HEK293T (cell line): ENCODE data around the gene PNPLA4.

Source experiments
- CTCF ChIA-PET: fragments of 350-600 bp; formaldehyde crosslinking; extraction: SDS; loops from one replicate; lab custom pipeline; 2021; ENCODE audit warnings: antibody characterized with exemption, inconsistent platforms; lab: Yijun Ruan, JAX
- POLR2A ChIA-PET: fragments of 350-600 bp; formaldehyde crosslinking; extraction: SDS; loops from one replicate; lab custom pipeline; 2020; ENCODE audit warnings: antibody characterized with exemption, inconsistent platforms; lab: Yijun Ruan, JAX
- DNase-seq: peaks from one replicate; pipeline ENCODE4 v3.0.0; 2012; ENCODE audit warnings: mixed read lengths; ENCODE audit errors: extremely low spot score
- ARNT ChIP-seq: fragments of 450-650 bp; IDR thresholded peaks from 2 replicates; pipeline ENCODE4 v1.6.1; 2017; ENCODE audit warnings: mild to moderate bottlenecking
- BHLHE40 ChIP-seq: fragments of 450-650 bp; IDR thresholded peaks from 2 replicates; pipeline ENCODE4 v1.6.1; 2016; ENCODE audit warnings: mild to moderate bottlenecking, moderate library complexity, borderline replicate concordance
- CTBP1 ChIP-seq: fragments of 450-650 bp; IDR thresholded peaks from 2 replicates; pipeline ENCODE4 v1.6.1; 2016; ENCODE audit warnings: borderline replicate concordance
- ELF4 ChIP-seq: fragments of 450-650 bp; IDR thresholded peaks from 2 replicates; pipeline ENCODE4 v1.6.1; 2017; ENCODE audit warnings: antibody characterized with exemption
- FOXA1 ChIP-seq: fragments of 450-650 bp; IDR thresholded peaks from 2 replicates; pipeline ENCODE4 v1.6.1; 2016; ENCODE audit warnings: mild to moderate bottlenecking
- FOXK2 ChIP-seq: fragments of 450-650 bp; IDR thresholded peaks from 2 replicates; pipeline ENCODE4 v1.6.1; 2016; ENCODE audit warnings: mild to moderate bottlenecking
- FOXM1 ChIP-seq: fragments of 450-650 bp; IDR thresholded peaks from 2 replicates; pipeline ENCODE4 v1.6.1; 2017; ENCODE audit warnings: mild to moderate bottlenecking, borderline replicate concordance
- HDGF ChIP-seq: fragments of 450-650 bp; IDR thresholded peaks from 2 replicates; pipeline ENCODE4 v1.6.1; 2017; ENCODE audit warnings: antibody characterized with exemption, borderline replicate concordance
- L3MBTL2 ChIP-seq: fragments of 450-650 bp; conservative IDR thresholded peaks from 2 replicates; pipeline ENCODE4 v1.6.1; 2016; ENCODE audit warnings: mild to moderate bottlenecking
- LEF1 ChIP-seq: fragments of 450-650 bp; IDR thresholded peaks from 2 replicates; pipeline ENCODE4 v1.6.1; 2017; ENCODE audit warnings: mild to moderate bottlenecking, borderline replicate concordance
- NFRKB ChIP-seq: fragments of 450-650 bp; IDR thresholded peaks from 2 replicates; pipeline ENCODE4 v1.6.1; 2016; ENCODE audit warnings: mild to moderate bottlenecking, moderate library complexity
- SP1 ChIP-seq: fragments of 450-650 bp; IDR thresholded peaks from 2 replicates; pipeline ENCODE4 v1.6.1; 2017
- SUZ12 ChIP-seq: fragments of 450-650 bp; IDR thresholded peaks from 2 replicates; pipeline ENCODE4 v1.6.1; 2016; ENCODE audit warnings: mild to moderate bottlenecking
- TARDBP ChIP-seq: fragments of 450-650 bp; IDR thresholded peaks from 2 replicates; pipeline ENCODE4 v1.6.1; 2016
- ZNF384 ChIP-seq: fragments of 450-650 bp; IDR thresholded peaks from 2 replicates; pipeline ENCODE4 v1.6.1; 2016
- TF ChIP-seq, protein P1 (sequence below): fragments of 450-650 bp; IDR thresholded peaks from 2 replicates; pipeline ENCODE4 v1.6.1; 2016

PNPLA4 gene

DNA sequence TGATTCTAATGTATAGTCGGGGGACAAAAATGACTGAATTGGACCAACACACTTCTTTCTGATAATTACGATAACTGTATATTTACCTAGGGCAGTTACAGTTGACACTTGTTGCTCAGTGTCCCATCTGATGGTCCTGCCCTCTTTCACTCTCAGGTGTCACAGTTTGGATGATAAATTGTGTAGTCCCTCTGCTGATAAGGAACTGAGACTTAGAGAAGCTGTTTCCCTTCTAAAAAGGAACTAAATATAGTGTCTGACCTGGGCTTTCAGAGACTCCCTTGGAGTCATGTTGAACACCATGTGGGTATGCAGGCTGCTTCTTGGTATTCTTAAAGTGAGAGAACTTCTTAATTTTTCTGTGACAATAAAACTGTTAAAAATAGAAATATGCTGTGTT, 23.7 kb upstream of the PNPLA4 start:
- no peak for DNase-seq
- CTCF ChIA-PET, result no interaction called here
- POLR2A ChIA-PET, result no interaction called here
- no peak for TF ChIP-seq ZNF384
- TF ChIP-seq SUZ12, result no peak
- TF ChIP-seq NFRKB, result no peak
- no peak for TF ChIP-seq FOXK2
- TF ChIP-seq SP1, result no peak
- no peak for TF ChIP-seq LEF1
- TF ChIP-seq BHLHE40, result no peak
- TF ChIP-seq, protein P1, sequence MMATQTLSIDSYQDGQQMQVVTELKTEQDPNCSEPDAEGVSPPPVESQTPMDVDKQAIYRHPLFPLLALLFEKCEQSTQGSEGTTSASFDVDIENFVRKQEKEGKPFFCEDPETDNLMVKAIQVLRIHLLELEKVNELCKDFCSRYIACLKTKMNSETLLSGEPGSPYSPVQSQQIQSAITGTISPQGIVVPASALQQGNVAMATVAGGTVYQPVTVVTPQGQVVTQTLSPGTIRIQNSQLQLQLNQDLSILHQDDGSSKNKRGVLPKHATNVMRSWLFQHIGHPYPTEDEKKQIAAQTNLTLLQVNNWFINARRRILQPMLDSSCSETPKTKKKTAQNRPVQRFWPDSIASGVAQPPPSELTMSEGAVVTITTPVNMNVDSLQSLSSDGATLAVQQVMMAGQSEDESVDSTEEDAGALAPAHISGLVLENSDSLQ, result no peak
- TF ChIP-seq FOXA1, result no peak
- TF ChIP-seq ARNT, result no peak
- no peak for TF ChIP-seq ELF4
- no peak for TF ChIP-seq L3MBTL2

DNA sequence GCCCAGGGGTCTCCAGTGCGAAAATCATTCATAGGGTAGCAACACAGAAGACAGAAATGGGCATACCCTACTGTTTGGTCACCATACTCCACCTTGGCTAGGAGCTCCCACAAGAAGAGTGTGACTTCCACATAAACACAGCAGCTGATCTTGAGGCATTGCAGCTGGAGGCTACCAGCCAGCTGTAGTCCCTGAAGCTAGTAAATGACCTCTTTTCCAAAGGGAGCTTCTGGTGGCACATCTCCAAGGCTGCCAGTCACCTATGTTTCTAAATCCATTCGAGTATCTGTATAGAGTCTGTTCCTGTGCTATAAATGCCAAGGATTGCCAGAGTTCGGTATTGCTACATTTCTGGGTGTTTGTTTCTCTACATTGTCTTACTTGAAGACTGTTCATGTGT, 21.3 kb upstream of the PNPLA4 start:
- TF ChIP-seq SP1, result no peak
- TF ChIP-seq FOXA1, result no peak
- no peak for TF ChIP-seq BHLHE40
- TF ChIP-seq L3MBTL2, result no peak
- TF ChIP-seq SUZ12, result no peak
- TF ChIP-seq FOXM1, result no peak
- no peak for TF ChIP-seq TARDBP
- no peak for TF ChIP-seq FOXK2
- TF ChIP-seq NFRKB, result no peak
- TF ChIP-seq, protein P1, result no peak
- no peak for TF ChIP-seq ZNF384
- TF ChIP-seq CTBP1, result no peak
- TF ChIP-seq HDGF, result no peak
- no peak for TF ChIP-seq ELF4
- POLR2A ChIA-PET, result no interaction called here

DNA sequence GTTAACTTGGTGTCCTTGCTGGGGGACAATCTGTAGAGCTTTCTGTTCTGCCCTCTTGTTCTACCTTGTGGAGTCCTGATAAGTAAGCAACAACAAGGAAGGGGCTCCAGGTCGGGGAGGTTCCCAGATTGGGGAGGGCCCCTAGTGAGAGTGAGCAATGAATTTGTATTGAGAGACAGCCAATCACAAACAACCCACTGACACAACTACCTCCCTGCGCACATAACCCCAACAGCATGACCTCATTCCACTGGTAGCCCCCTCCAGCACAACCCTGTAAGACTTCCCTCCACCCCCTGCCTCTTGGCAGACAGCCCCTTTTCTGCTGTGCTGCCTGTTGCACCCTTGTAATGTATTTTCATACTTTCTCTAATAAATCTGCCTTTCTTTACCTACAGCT, 19.7 kb upstream of the PNPLA4 start:
- no peak for TF ChIP-seq ELF4
- no peak for TF ChIP-seq ZNF384
- no peak for TF ChIP-seq FOXA1
- TF ChIP-seq SP1, result no peak
- TF ChIP-seq HDGF, result no peak
- TF ChIP-seq SUZ12, result no peak
- TF ChIP-seq LEF1, result no peak
- no peak for TF ChIP-seq NFRKB
- no peak for TF ChIP-seq FOXM1
- TF ChIP-seq TARDBP, result no peak
- no peak for TF ChIP-seq ARNT
- no peak for TF ChIP-seq BHLHE40
- TF ChIP-seq L3MBTL2, result no peak
- TF ChIP-seq FOXK2, result no peak
- TF ChIP-seq, protein P1, result no peak
- TF ChIP-seq CTBP1, result no peak
- CTCF ChIA-PET, result no interaction called here
- POLR2A ChIA-PET, result no interaction called here
- no peak for DNase-seq

More for the DNA sequence above, 21.3 kb upstream of the PNPLA4 start:
- CTCF ChIA-PET, result no interaction called here
- no peak for DNase-seq

DNA sequence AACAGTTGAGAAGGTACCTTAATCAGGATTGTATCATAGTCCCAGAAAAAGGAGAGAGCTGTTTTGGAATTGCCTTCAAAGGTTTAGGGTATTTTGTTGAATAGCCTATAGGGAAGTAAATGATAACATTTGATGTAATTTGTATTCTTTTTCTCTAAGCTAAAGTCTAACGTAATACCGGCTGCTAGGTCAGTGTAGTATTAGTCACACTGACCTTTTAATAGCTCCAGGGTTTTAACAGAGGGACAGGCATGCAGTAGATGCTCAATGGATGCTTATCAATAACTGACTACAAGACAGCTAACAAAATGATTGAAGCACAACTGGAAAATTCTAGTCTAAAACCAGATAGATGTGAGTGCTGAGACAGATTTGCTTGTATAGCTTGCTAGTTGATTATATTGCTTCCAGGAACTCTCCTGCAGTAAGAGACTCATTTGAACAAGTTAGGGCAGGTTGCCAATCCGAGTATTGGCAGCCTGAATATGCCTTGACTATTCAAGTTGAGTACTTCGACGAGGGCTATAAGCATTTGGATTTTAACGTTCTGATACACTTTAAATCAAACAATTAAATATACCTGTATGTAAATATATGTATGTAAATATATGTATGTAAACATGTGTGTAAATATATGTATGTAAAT, 16.5 kb upstream of the PNPLA4 start:
- ChIA-PET POLR2A (no interaction called here), CTCF (no interaction called here)
- DNase-seq, result no peak
- no peak for TF ChIP-seq ARNT
- no peak for TF ChIP-seq FOXA1
- TF ChIP-seq FOXM1, result no peak
- no peak for TF ChIP-seq ZNF384
- no peak for TF ChIP-seq SUZ12
- no peak for TF ChIP-seq LEF1
- TF ChIP-seq NFRKB, result no peak
- TF ChIP-seq, protein P1, result no peak
- no peak for TF ChIP-seq BHLHE40
- TF ChIP-seq FOXK2, result no peak
- no peak for TF ChIP-seq SP1

DNA sequence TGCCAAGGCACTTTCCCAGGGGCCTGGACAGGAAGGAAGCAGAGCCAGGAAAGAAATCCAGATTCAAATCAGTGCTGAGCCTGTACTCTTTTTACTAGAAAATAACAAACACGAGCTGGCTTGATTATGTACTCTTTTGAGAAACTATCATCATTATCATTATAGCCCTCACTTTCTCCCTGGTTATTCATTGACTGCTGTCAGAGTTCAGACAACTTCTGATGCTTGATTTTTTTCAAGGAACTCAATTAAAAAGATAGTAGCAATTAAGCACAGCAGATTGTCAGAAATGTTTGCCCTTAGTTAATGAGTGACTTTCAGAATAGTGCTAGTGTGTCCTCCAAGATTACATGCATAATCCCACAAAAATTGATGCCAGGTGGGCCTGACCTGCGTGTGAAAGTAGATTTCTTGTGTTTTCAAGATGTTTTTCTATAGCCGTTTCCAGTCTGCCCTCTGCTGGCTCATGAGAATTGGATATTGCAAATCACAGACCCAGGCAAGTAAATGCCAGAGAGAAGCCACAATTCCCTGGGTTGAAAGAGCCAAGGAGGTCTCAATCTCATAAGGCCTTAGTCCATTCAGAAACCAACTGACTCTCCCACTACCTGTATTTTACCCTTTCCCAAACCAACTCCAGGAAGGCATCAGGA, 14.3 kb upstream of the PNPLA4 start:
- CTCF ChIA-PET, result interaction anchor here (0.5 kb wide), 1 partner anchor 368 kb away, joined by 3 read pairs; no protein-coding TSS in a partner anchor
- POLR2A ChIA-PET, result no interaction called here
- TF ChIP-seq CTBP1, result no peak
- no peak for TF ChIP-seq FOXM1
- TF ChIP-seq, protein P1, result no peak
- no peak for TF ChIP-seq BHLHE40
- TF ChIP-seq FOXK2, result no peak
- TF ChIP-seq NFRKB, result no peak
- TF ChIP-seq SP1, result no peak
- no peak for TF ChIP-seq ARNT
- TF ChIP-seq ELF4, result no peak
- TF ChIP-seq HDGF, result no peak
- TF ChIP-seq FOXA1, result no peak
- no peak for TF ChIP-seq LEF1
- no peak for TF ChIP-seq SUZ12
- TF ChIP-seq ZNF384, result no peak
- no peak for TF ChIP-seq L3MBTL2
- TF ChIP-seq TARDBP, result no peak
- DNase-seq, result no peak
